GM23338 (cell line): ENCODE data around the gene BLZF1.

Experiments
- CREB1 ChIP-seq: fragments of 250-450 bp; sonication (Bioruptor Pico); IDR thresholded peaks from 2 replicates; pipeline ENCODE4 v1.5.0; 2020; ENCODE audit warnings: low read depth, mild to moderate bottlenecking, moderate library complexity
- ETS1 ChIP-seq: IDR thresholded peaks from 2 replicates; pipeline ENCODE4 v1.6.1; 2016; ENCODE audit warnings: antibody characterized with exemption
- EZH2 ChIP-seq: fragments of 200-600 bp; sonication (generic); IDR thresholded peaks from one replicate; pipeline ENCODE4 v1.8.0; 2017; ENCODE audit warnings: antibody characterized with exemption, mild to moderate bottlenecking, low read depth; ENCODE audit not compliant: unreplicated experiment
- EZH2phosphoT487 ChIP-seq: fragments of 200-600 bp; sonication (generic); IDR thresholded peaks from one replicate; pipeline ENCODE4 v1.8.1; 2018; ENCODE audit warnings: antibody characterized with exemption; ENCODE audit not compliant: unreplicated experiment
- JUNB ChIP-seq: IDR thresholded peaks from one replicate; pipeline ENCODE4 v1.6.1; 2016; ENCODE audit warnings: antibody characterized with exemption; ENCODE audit not compliant: unreplicated experiment
- NANOG ChIP-seq: IDR thresholded peaks from 2 replicates; pipeline ENCODE4 v1.6.1; 2016; ENCODE audit warnings: antibody characterized with exemption, borderline replicate concordance
- POLR2AphosphoS5 ChIP-seq: IDR thresholded peaks from 2 replicates; pipeline ENCODE4 v1.6.1; 2016; ENCODE audit warnings: antibody characterized with exemption, low read depth
- REST ChIP-seq: IDR thresholded peaks from one replicate; pipeline ENCODE4 v1.6.1; 2018; ENCODE audit warnings: antibody characterized with exemption; ENCODE audit not compliant: unreplicated experiment
- STAT1 ChIP-seq: IDR thresholded peaks from one replicate; pipeline ENCODE4 v1.6.1; 2016; ENCODE audit warnings: antibody characterized with exemption; ENCODE audit not compliant: unreplicated experiment
- ZNF114 ChIP-seq: fragments of 250-450 bp; sonication (Bioruptor Pico); IDR thresholded peaks from 2 replicates; pipeline ENCODE4 v1.5.0; 2020; ENCODE audit warnings: mild to moderate bottlenecking, moderate library complexity
- TF ChIP-seq, protein P1 (sequence below), 2 experiments: fragments of 200-600 bp in 1 of 2; sonication (generic) in 1 of 2; conservative IDR thresholded peaks; 2 replicates each; pipeline versions ENCODE4 v1.5.1 to v1.6.1; 2016 to 2017; ENCODE audit warnings: antibody characterized with exemption in 2 of 2, low read depth in 2 of 2, mild to moderate bottlenecking in 2 of 2, moderate library complexity in 1 of 2

- TF ChIP-seq POLR2AphosphoS5 (no peak), EZH2 (no peak), REST (no peak), ZNF114 (CRISPR knock-in tag) (no peak), EZH2phosphoT487 (no peak), ETS1 (no peak), CREB1 (CRISPR knock-in tag) (no peak), NANOG (no peak), STAT1 (no peak), JUNB (no peak)
- TF ChIP-seq, protein P1, sequence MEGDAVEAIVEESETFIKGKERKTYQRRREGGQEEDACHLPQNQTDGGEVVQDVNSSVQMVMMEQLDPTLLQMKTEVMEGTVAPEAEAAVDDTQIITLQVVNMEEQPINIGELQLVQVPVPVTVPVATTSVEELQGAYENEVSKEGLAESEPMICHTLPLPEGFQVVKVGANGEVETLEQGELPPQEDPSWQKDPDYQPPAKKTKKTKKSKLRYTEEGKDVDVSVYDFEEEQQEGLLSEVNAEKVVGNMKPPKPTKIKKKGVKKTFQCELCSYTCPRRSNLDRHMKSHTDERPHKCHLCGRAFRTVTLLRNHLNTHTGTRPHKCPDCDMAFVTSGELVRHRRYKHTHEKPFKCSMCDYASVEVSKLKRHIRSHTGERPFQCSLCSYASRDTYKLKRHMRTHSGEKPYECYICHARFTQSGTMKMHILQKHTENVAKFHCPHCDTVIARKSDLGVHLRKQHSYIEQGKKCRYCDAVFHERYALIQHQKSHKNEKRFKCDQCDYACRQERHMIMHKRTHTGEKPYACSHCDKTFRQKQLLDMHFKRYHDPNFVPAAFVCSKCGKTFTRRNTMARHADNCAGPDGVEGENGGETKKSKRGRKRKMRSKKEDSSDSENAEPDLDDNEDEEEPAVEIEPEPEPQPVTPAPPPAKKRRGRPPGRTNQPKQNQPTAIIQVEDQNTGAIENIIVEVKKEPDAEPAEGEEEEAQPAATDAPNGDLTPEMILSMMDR (conservative IDR thresholded peaks at IDR 0.05; ENCODE audit: low read depth in 2 of 2), result no peak
Observed at GRCh38 chr1:169325117-169325516, 42.9 kb upstream of the BLZF1 start.
